ENCODE measurements around the gene HS6ST1.

DNA sequence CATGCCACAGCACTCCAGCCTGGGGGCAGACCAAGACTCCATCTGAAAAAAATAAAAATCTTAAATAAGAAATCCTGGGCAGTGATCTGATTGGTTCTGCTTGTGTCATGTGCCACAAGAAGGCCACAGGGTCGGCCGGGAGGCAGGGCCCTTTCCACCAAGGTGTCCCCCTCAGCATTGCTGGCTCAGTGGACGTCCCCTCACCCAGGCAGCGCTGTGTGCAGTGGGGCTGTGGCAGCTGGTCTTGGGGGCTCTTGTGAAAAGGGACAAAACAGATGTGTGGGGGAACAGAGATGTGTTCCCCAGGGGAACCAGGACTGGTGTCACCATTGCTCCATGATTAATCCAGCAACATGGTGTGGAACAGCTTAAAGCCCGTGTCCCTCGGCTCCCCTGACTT is 60.5 kb downstream of the HS6ST1 start:
- TF ChIP-seq CTCF (IDR thresholded peaks at IDR 0.05), result no peak
- no peak for TF ChIP-seq POLR2A (IDR thresholded peaks at IDR 0.05)

Data from right lobe of liver (tissue), 4 donors.